Peyer's patch (tissue), 4 donors: Measurements from ENCODE around the gene SEC24C.

Experiments
- POLR2A ChIP-seq, 2 donors: fragments of 450-650 bp; IDR thresholded peaks; one replicate each; pipeline ENCODE4 v1.5.1; 2017; ENCODE audit warnings: antibody characterized with exemption in 2 of 2, mild to moderate bottlenecking in 2 of 2, moderate library complexity in 2 of 2
- TF ChIP-seq, protein P1 (sequence below), 6 experiments: fragments of 450-650 bp in 4 of 6; fragments of 200-600 bp in 2 of 6; sonication (generic) in 1 of 6; IDR thresholded peaks; one replicate each; pipeline ENCODE4 v1.5.1; 2017 to 2019; ENCODE audit warnings: antibody characterized with exemption in 6 of 6, mild to moderate bottlenecking in 3 of 6, moderate library complexity in 1 of 6

DNA sequence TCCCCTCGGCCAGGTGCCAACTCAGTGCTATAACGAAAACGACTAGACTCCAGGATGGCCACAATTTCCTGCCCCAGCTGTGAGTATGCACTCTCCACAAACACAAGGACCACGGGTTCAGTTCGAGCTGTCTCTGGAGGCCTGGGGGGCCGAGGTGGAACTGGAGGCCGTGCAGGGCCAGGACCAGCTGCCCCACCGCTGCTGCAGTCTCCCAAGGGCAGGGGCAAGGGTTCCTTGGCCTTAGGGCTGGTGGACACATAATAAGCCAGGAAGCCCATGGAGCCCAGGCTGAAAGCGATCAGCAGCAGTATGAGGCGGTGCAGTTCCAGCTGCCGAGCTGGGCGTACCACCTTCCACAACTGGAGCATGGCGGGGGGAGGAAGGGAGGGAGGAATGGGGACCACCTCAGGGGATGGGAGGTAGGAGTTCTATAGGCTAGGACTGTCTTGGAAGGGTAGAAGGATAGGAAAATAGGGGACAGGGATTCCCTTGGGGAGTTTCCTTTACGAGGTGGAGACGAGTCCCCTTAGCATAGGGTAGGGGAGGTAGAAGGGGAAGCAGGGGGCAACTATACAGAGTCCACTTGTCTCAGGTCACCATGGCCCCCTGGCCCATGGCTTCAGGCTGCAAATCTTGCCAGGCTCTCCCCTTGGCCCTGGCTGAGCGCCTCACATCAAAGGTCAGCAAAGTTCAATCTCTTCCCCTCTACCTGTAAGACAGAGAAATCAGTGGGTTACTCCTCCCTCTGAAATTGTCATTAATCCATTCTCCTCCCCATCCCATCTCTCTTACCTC, 64.0 kb downstream of the SEC24C start:
- TF ChIP-seq, protein P1, sequence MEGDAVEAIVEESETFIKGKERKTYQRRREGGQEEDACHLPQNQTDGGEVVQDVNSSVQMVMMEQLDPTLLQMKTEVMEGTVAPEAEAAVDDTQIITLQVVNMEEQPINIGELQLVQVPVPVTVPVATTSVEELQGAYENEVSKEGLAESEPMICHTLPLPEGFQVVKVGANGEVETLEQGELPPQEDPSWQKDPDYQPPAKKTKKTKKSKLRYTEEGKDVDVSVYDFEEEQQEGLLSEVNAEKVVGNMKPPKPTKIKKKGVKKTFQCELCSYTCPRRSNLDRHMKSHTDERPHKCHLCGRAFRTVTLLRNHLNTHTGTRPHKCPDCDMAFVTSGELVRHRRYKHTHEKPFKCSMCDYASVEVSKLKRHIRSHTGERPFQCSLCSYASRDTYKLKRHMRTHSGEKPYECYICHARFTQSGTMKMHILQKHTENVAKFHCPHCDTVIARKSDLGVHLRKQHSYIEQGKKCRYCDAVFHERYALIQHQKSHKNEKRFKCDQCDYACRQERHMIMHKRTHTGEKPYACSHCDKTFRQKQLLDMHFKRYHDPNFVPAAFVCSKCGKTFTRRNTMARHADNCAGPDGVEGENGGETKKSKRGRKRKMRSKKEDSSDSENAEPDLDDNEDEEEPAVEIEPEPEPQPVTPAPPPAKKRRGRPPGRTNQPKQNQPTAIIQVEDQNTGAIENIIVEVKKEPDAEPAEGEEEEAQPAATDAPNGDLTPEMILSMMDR (IDR thresholded peaks at IDR 0.05) = no peak
- no peak for TF ChIP-seq POLR2A (IDR thresholded peaks at IDR 0.05)
